GM12875 (cell line): ENCODE measurements around the gene SPSB3.
A peak's percentile ranks its signal among the peaks of the same experiment; 100 is the strongest.

ENCODE experiments used
- H3K4me3 ChIP-seq: one replicate; pipeline ENCODE4 v1.5.1; 2011; ENCODE audit warnings: low read depth, low read length, control low read depth
- CTCF ChIP-seq: IDR thresholded peaks from 2 replicates; pipeline ENCODE4 v1.5.1; 2011; ENCODE audit warnings: low read depth, mild to moderate bottlenecking, control low read depth, inconsistent platforms, low read length, moderate library complexity, borderline replicate concordance; ENCODE audit not compliant: insufficient read depth

Gene SPSB3

GRCh38 chr16:1816396-1817275 lies 34.3 kb upstream of the SPSB3 start:
- no peak overlapping the region for H3K4me3 ChIP-seq
- no peak for TF ChIP-seq CTCF

GRCh38 chr16:1815461-1815860 lies 33.1 kb upstream of the SPSB3 start:
- no peak overlapping the region for H3K4me3 ChIP-seq
- no peak for TF ChIP-seq CTCF

GRCh38 chr16:1812732-1813163 lies 30.4 kb upstream of the SPSB3 start:
- no peak overlapping the region for H3K4me3 ChIP-seq

GRCh38 chr16:1810536-1810935 lies 28.2 kb upstream of the SPSB3 start:
- H3K4me3 ChIP-seq = no peak overlapping the region
- no peak for TF ChIP-seq CTCF

More at GRCh38 chr16:1812732-1813163, 30.4 kb upstream of the SPSB3 start:
- peak; percentile 29; the same call in 1 of the 2 replicates for TF ChIP-seq CTCF

- H3K4me3 ChIP-seq = no peak overlapping the region
- no peak for TF ChIP-seq CTCF
These were observed 27.7 kb upstream of the SPSB3 start for GRCh38 chr16:1810106-1810505.

- H3K4me3 ChIP-seq = no peak overlapping the region
- no peak for TF ChIP-seq CTCF
These were observed 27.0 kb upstream of the SPSB3 start for GRCh38 chr16:1809281-1809801.

- TF ChIP-seq CTCF = no peak
- no peak overlapping the region for H3K4me3 ChIP-seq
These were observed 26.3 kb upstream of the SPSB3 start for GRCh38 chr16:1808691-1809090.
